ENCODE measurements around the gene DENND1C.

Gene DENND1C

DNA sequence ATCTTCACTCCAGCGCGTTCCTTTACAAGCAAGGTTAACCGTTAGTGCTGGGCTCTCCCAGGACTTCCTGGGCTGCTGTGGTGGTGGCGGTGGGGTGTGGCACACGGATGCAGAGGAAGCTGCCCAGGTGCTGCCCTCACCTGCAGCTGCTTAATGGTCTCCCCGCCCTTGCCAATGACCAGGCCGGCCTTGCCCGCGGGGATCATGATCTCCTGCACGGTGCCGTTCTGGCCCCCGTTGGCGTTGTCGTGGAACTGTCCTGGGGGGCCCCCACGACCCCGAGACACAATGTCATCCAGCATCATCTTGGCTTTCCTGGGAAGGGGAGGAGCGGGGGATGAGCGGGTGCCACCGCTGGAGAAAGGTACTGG lies 63.0 kb downstream of the DENND1C start:
- DNase-seq = no peak

GRCh38 chr19:6417713-6418561 lies 63.6 kb downstream of the DENND1C start:
- DNase-seq = no peak
